Memory B cell (primary cell): ENCODE results near the gene MXD4.
A peak's percentile ranks its signal among the peaks of the same experiment; 100 is the strongest.

Experiments used
- ATAC-seq: fragments of 150-1000 bp; cut with Tn5 transposase; 2 replicates; pipeline ENCODE4 v1.10.0; 2021; ENCODE audit warnings: low read depth, mild to moderate bottlenecking, moderate library complexity
- DNase-seq, 2 donors: peaks; one replicate each; pipeline ENCODE4 v3.0.0; 2022; ENCODE audit warnings: low spot score in 2 of 2
- H3K27ac Mint-ChIP-seq: one replicate; pipeline ENCODE4 v1.8.0; 2022; ENCODE audit warnings: mild to moderate bottlenecking, moderate library complexity, mixed read lengths
- H3K27me3 Mint-ChIP-seq: one replicate; pipeline ENCODE4 v1.8.0; 2022; ENCODE audit warnings: mixed read lengths
- H3K36me3 Mint-ChIP-seq: one replicate; pipeline ENCODE4 v1.8.0; 2022; ENCODE audit warnings: mild to moderate bottlenecking, mixed read lengths
- H3K4me1 Mint-ChIP-seq: one replicate; pipeline ENCODE4 v1.8.0; 2022; ENCODE audit warnings: mixed read lengths
- H3K4me3 Mint-ChIP-seq: one replicate; pipeline ENCODE4 v1.8.0; 2022; ENCODE audit warnings: mild to moderate bottlenecking, moderate library complexity, mixed read lengths
- H3K9me3 Mint-ChIP-seq: one replicate; pipeline ENCODE4 v1.8.0; 2022; ENCODE audit warnings: mixed read lengths

MXD4 gene

DNA sequence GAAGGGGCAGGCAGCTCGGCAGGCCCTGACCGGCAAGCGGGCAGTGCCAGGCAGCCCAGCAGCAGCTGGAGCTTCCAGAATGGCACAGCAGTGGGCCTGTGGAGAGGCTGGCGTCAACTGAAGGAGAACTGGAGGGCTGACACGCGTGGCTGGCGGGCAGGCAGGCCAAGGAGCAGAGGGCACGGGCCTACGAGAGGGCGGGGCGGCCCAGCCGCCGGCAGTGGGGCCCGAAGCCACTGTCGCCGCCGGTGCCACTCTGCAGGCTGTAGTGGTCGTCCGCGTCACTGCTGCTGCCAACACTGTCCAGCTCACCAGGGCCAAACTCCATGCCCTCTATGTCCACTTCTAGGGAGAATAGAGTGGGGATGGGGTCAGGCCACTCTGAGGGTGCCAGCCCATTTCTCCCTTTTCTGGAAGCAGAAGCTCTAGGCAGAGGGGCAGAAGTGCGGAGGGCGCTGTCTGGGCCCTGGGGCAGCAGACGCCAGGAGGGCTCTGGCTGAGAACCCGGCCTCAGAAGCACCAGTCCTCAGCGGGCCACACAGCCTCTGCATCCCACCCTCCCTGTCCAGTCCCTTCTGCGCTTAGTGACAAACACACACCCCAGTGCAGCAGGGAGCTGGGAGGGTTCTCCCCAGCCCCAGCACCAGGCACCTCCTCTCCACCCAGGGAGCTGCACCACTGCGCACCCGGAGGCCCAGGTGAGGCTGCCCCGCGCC lies 11.4 kb downstream of the MXD4 start:
- Mint-ChIP-seq H3K9me3 (no peaks in the 10 kb centered on the region), H3K4me1 (peaks cover 5% of the 10 kb centered on the region), H3K36me3 (peaks cover 13% of the 10 kb centered on the region), H3K27ac (no peak overlapping the region), H3K4me3 (no peak overlapping the region), H3K27me3 (no peaks in the 10 kb centered on the region)
- DNase-seq, result peak in 1 of 2 donors; percentile 8
- no peak for ATAC-seq

DNA sequence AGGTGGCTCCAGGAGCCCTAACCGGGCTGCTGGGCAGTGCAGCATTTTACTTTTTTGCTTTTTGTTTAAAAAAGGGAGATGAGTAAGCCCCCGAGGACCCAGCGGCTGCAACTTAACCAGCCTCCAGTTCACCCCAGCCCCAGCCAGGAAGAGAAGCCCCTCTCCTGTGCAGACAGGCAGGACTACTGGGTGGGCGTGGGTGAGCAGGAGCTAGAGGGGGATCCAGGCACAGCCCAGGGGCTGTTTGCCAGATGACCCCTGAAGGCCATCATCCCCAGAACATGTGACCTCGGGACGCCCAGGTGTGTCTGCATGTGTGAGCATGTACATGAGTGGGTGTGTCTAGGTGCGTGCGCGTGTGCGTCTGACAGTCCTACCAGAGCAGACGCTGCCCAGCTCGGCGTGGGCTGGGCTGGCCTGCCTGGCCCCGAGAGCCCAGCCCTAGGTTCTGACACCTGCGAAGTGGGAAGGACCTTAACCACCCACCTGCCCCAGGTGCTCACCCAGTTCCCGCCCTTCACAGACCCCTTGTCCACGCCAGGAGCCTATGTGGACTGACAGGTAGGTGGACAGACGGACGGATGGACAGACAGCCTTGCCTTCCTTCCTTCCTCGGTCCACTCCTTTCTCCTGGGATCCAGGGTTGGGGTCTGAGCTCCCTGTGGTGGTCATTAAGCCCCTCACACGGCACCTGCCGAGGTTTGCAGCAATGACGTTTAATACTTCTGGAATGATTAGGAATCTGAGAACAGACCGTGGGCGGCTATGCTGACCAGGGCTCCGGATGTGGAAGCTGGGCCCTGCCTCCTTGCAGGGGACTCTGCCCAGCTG lies 12.2 kb downstream of the MXD4 start:
- H3K4me3 Mint-ChIP-seq, result no peak overlapping the region
- no peaks in the 10 kb centered on the region for H3K27me3 Mint-ChIP-seq
- H3K4me1 Mint-ChIP-seq, result peaks cover 8% of the 10 kb centered on the region
- no peak overlapping the region for H3K27ac Mint-ChIP-seq
- H3K36me3 Mint-ChIP-seq, result peaks cover 13% of the 10 kb centered on the region
- no peaks in the 10 kb centered on the region for H3K9me3 Mint-ChIP-seq
- ATAC-seq (no peak), DNase-seq (no peak)

DNA sequence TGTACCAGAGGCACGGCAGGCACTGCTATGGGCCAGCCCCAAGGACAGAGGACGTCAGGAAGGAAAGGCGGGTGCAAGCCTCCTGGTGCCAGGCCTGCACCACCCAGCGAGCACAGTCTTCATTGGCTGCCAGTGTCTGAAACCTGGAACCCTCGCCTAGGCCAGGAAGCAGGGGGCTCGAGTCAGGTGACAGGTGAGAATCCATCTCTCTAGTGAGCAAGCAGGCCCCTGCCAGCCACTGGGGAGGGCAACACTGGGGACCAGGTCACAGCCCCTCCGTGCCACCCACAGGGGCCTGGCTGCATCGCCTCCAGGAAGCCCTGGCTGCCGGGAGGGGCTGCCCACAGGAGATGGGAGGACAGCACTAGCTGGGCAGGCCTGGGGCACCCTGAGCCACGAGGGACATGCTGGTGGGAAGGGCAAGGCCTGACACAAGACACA lies 13.1 kb downstream of the MXD4 start:
- no peaks in the 10 kb centered on the region for H3K27me3 Mint-ChIP-seq
- no peak overlapping the region for H3K4me3 Mint-ChIP-seq
- H3K27ac Mint-ChIP-seq, result no peak overlapping the region
- H3K36me3 Mint-ChIP-seq, result peaks cover 6% of the 10 kb centered on the region
- no peaks in the 10 kb centered on the region for H3K9me3 Mint-ChIP-seq
- H3K4me1 Mint-ChIP-seq, result peaks cover 7% of the 10 kb centered on the region
- DNase-seq (no peak), ATAC-seq (no peak)

DNA sequence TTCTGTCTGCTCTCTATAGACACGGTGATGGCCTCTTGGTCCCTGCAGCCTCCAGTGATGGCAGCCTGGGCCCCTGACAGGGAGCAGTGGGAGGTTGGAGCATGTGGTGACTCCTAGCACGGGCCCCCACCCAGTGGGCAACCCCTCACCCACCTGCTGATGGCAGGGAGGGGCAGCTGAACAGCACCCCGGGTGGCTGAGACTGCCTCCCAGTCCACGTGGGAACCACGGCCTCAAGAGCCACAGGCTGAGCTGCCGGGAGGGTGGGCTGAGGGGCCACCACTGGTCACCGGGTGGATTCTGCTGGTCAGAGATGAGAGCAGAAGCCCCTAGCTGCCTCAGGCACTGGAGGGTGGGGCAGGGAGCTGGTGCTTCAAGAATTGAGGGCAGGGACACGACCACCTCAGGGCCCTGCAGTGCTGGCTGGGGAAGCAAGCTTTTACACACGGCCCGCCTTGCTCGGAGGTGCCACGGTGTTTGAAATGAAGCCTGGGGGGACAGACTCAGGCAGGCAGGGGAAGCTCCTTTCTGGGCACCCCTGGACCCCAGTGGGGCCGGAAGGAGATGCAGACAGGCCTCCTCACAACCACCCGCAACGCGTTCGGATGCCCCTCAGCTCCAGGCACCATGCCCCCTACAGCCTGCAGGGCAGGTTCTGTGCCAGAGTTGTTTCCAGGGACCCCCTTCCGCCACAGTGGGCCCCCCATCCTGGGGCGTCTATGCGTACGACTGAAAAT lies 13.7 kb downstream of the MXD4 start:
- ATAC-seq (no peak), DNase-seq (no peak)
- H3K27me3 Mint-ChIP-seq, result no peaks in the 10 kb centered on the region
- peaks cover 6% of the 10 kb centered on the region for H3K36me3 Mint-ChIP-seq
- H3K27ac Mint-ChIP-seq, result no peak overlapping the region
- H3K9me3 Mint-ChIP-seq, result no peaks in the 10 kb centered on the region
- no peak overlapping the region for H3K4me3 Mint-ChIP-seq
- peaks cover 12% of the 10 kb centered on the region for H3K4me1 Mint-ChIP-seq

DNA sequence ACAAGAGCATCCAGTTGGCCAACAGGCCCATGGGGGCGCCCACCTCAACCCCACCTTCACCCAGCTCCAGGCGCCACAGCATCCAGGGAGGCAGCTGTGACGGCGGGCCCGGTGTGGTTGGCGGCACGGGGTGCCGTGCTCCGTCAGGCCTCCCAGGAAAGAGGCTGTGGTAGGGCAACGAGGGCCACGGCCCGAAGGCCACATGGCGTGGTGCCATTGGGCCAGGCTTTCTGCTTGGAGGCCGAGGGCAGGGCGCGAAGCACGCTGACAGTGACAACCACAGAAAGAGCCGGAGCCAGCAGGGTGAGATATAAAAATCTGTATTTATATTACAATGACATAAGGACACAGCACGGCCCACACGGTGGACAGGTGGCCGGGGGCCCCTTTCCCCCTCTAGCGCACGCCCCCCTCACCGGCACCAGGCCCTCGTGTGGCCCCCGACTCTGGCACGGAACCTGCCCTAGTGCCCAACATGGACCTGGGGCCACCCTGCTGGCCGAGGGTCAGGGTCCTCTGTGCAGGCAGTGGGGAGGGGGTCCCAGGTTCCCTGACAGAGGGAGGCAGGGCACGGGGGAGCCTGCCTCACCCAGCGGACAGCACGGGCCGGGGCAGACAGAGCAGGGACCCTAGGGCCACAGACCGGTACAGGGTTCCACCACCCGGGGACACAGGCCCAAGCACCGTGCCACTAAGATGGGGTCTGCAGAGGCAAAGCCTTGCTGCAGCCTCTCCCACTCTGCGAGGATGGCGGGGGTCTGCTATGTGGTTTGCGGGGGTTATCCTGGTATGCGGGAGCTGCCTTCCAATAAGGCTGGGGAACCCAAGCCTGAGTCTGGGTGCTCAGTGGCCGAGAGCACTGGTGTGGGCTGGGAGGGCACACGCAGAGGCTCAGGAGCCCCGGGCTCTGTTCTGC lies 14.5 kb downstream of the MXD4 start:
- Mint-ChIP-seq H3K9me3 (no peaks in the 10 kb centered on the region), H3K27me3 (no peaks in the 10 kb centered on the region), H3K36me3 (peaks cover 6% of the 10 kb centered on the region), H3K4me1 (peaks cover 12% of the 10 kb centered on the region), H3K27ac (no peak overlapping the region), H3K4me3 (no peak overlapping the region)
- DNase-seq, result no peak
- no peak for ATAC-seq

DNA sequence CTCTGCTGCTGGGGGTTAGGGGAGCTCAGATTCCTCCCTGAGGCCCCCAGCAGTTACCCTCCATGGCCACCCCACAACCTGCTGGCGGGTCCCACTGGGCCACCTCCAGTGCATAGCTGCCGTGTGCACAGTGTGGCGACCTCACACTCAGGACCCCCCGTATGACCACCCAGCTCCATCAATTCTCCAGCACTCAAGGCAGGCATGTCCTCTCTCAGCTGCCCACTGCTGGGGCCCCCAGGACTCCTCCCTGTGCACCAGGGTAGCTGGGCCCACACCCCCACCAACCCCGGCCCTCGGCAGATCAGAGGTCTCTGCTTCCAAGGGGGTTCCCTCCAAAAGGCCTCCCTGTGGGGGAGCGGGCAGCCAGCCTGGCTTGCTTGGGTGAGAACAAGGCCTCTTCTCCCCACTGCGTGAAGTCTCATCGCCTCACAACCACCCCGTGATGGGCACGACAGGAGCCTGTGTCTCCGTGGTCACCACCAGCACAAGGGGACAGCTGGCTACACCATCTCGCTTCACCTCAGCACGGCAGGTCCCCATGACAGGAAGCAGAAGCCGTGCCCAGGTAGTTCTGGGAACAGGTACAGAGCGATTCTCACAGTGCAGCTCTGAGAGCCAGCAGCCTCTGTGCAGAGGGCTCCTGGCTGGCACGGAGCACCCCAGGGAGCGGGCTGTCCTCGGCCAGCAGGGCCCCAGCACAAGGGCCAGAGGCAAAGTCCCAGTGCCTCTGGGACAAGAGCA lies 15.4 kb downstream of the MXD4 start:
- Mint-ChIP-seq H3K27ac (no peak overlapping the region), H3K4me1 (peaks cover 12% of the 10 kb centered on the region), H3K27me3 (no peaks in the 10 kb centered on the region), H3K4me3 (no peak overlapping the region), H3K9me3 (no peaks in the 10 kb centered on the region), H3K36me3 (peaks cover 2% of the 10 kb centered on the region)
- ATAC-seq, result no peak
- DNase-seq, result no peak

DNA sequence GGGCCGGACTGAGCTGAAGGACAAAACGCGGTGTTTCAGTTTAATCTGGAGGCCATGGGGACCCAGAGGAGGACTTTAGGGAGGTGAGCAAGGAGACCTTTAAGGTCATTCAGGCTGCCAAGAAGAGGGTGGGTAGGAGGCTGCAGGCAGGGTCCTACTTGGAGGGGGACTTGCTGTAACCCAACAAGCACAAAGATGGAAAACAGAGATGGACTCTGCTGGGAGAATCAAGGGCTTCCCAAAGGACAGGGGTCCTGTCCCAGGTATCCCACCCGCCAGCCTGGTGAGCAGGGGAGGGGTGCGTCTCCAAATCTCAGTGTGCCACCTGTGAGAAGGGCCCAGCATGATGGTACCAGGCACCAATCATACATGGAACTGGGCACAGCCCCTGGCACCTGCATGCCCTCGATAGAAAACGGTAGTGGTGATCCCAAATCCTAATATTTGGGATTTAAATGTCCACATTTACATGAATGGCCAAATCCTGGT lies 16.1 kb downstream of the MXD4 start:
- Mint-ChIP-seq H3K9me3 (no peaks in the 10 kb centered on the region), H3K4me3 (no peak overlapping the region), H3K27me3 (no peaks in the 10 kb centered on the region), H3K27ac (peak overlapping the region; percentile 21), H3K4me1 (peaks cover 15% of the 10 kb centered on the region), H3K36me3 (peaks cover 2% of the 10 kb centered on the region)
- ATAC-seq, result no peak
- no peak for DNase-seq

DNA sequence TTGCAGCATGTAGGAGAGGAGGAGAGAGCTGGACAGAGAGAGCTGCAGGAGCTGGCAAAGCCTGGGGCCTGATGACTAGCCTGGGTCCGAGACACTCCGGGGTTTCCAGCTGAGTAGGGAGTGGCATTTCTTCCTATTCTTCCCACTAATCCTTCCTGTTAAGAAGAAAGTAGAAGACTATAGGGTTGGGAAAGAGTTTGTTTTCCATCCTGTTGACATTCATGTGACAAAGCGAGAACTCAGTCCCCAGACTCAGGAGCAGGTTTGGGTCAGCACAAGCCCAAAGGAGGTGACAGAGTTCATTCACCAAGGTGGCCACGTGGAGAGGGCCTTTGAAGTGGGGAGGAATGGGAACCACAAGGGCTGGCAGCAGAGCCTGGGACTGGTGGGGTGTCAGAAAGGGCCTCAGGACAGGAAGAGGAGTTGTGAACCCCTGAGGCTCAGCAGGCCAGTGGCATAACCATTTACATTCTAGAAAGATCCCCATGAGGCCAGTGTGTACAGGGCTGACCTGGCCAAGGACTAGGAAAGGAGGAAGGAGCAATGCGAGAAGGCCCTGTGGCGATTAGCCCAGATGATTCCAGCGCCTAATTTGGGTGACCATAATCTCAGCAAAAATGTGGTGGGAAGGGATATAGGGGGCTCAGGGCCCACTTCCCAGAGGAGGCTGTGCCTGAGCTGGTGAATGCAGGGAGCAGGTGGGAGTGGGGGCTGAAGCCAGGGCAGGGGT lies 16.7 kb downstream of the MXD4 start:
- Mint-ChIP-seq H3K4me3 (no peak overlapping the region), H3K4me1 (peaks cover 21% of the 10 kb centered on the region), H3K9me3 (no peaks in the 10 kb centered on the region), H3K27me3 (no peaks in the 10 kb centered on the region), H3K27ac (peak overlapping the region; percentile 21), H3K36me3 (peaks cover 4% of the 10 kb centered on the region)
- DNase-seq (no peak), ATAC-seq (no peak)

DNA sequence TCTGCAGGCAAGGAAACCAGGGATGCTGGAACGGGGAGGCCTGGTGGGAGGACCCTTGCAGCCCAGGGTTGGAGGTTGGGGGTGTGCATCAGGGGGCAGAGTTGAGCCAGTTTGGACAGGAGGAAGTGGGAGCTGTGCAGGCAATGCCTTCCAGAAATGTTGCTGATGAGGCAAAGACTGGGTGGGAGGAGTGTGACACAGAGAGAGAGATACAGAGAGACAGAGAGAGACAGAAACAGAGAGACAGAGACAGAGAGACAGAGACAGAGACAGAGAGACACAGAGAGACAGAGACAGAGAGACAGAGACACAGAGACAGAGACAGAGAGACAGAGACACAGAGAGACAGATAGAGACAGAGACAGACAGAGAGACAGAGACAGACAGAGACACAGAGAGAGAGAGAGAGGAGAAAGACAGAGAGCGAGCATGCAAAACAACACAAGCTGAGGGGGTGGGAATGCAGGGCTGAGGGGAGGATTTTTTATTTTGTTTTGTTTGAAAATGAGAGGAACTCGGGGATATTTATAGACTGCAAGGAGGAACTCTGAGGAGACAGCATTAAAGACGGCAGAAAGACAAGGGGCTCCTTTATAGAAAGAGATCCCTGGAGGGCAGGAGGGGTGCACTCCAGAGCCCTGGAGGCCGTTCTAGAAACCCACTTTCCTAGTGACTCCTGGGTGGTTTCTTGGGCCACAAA lies 18.1 kb downstream of the MXD4 start:
- peak overlapping the region; percentile 39 for H3K27ac Mint-ChIP-seq
- no peak for ATAC-seq
- H3K9me3 Mint-ChIP-seq, result no peaks in the 10 kb centered on the region
- DNase-seq, result no peak
- H3K4me1 Mint-ChIP-seq, result peaks cover 28% of the 10 kb centered on the region
- peaks cover 7% of the 10 kb centered on the region for H3K36me3 Mint-ChIP-seq
- H3K27me3 Mint-ChIP-seq, result no peaks in the 10 kb centered on the region
- H3K4me3 Mint-ChIP-seq, result no peak overlapping the region

DNA sequence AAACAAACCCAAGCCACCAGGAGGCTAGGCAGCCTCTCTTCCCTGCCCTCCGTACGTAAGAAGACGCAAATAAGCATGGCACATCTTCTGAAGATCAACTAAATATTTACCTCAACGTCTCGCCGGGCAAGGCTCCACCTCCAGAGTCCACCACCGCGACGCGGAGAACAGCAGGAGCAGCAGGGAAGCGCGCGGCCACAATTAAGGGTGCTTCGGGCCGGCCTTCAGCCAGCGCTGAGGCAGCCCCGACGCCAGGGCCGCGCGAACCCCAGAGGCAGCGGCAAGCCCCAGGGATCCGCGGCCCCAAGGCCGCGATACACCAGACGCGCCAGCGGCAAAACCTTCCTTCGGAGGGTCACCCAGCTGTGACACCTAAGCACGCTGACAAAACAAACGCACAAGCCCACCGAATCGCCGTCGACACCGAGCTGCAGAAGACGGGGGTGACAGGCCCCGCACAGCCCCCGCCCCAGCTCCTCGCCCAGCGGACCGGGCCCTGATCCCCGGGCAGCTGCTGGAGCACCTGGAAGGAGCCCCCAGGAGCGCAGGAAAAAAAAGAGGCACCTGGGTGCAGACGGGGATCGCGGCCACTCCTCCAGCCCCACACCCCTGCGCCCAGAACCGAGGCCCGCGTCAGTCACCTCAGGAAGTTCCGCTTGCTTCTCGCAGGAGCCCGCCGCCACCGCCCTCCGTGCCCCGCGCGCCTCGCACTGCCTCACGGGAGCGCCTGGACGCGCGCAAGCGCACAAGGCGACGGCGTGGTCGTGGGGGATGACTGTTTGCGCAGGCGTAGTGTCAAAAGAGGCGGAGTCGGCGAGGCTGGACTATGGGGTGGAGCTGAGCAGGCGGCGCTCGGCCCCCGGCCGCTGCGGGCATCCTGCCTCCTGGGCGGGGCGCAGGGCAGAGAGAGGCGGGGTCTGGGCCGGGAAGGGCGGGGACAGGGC lies 20.2 kb downstream of the MXD4 start, which contains the start of the genes HAUS3 and POLN:
TSS of gene HAUS3 (minus strand) at position 712 of the 944 bp plus-strand sequence. CDS start 1,175 bp downstream, outside the sequence.
TSS of gene POLN (minus strand) at position 712 of the 944 bp plus-strand sequence. CDS start 12,890 bp downstream, outside the sequence.
- Mint-ChIP-seq H3K4me3 (peak within 1 kb of the TSS; percentile 87), H3K36me3 (peaks cover 13% of the 10 kb centered on the region), H3K4me1 (peaks cover 36% of the 10 kb centered on the region)

DNA sequence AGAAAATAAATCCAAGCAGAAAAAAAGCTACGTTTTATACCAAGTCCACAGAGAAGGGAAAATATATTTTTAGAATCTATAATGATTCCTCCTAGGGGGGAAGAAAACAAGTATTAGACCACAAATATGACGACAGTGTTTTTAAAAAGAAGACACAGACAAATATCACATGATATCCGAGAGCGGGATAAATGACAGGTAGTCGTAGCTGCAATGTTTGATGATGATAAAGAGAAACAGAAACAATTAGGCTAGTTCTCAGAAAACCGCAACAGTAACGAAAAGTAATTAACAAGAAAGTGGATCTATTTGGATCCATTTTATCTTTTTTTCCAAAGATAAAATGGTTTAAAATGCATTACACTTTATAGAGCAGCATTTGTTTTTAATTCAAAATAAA lies 20.9 kb downstream of the MXD4 start:
- Mint-ChIP-seq H3K9me3 (no peaks in the 10 kb centered on the region), H3K4me3 (peak overlapping the region; percentile 87), H3K27me3 (no peaks in the 10 kb centered on the region), H3K4me1 (peaks cover 36% of the 10 kb centered on the region), H3K27ac (peak overlapping the region; percentile 91), H3K36me3 (peaks cover 13% of the 10 kb centered on the region)
- ATAC-seq (no peak), DNase-seq (no peak)

More for the DNA sequence above, 20.2 kb downstream of the MXD4 start, which contains the start of the genes HAUS3 and POLN:
- no peaks in the 10 kb centered on the region for H3K27me3 Mint-ChIP-seq
- H3K9me3 Mint-ChIP-seq, result no peaks in the 10 kb centered on the region
- DNase-seq, result peak; percentile 98 to 100
- H3K27ac Mint-ChIP-seq, result peak within 1 kb of the TSS; percentile 91
- peak; percentile 87 for ATAC-seq
